ENCODE measurements around the gene DOHH. TPM values are rescaled to one million over a fixed set of nuclear protein-coding genes. Genes with fewer than 3 reads are reported as not detected.
A peak's percentile ranks its signal among the peaks of the same experiment; 100 is the strongest.

Gene DOHH
- total and polyA plus RNA-seq, 4 donors, result 7.8 to 21.5 (median 19.3) TPM

DNA sequence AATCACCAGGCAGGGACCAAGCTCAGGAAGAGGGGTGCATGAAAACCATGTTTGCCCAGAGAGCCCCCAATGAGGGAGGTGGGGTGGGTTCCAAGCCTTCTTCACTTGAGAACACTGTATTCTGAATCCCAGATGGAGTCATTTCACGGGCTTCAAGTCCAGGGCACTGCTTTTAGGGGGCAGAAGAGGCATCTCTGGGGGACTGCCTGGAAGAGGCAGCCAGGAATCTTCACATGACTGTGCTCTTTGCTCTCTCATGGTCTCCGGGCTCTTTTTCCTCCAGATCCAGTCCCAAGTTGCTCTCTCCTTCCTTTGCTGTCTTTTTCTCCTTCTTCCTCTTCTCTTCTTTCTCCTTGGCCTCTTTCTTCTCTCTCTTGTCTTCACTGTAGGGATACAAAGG, 25.9 kb downstream of the DOHH start:
- WGBS, 2 donors, result 80 to 90% methylated on average over 2 of the region's 2 CpGs
- DNase-seq (no peak), ATAC-seq (ENCODE audit: insufficient read depth, low FRiP score) (no peak)
- Histone ChIP-seq H3K9ac (ENCODE audit: insufficient read depth in 1 of 2, low read length in 2 of 2) (no peak overlapping the region), H3K27ac (ENCODE audit: low read depth in 1 of 2, low read length in 1 of 2) (no peak overlapping the region), H3K27me3 (ENCODE audit: control insufficient read depth in 3 of 3, insufficient read depth in 3 of 3, low read length in 2 of 3) (peaks cover 0 to 3% (median 0%) of the 10 kb centered on the region in 3 donors), H3K36me3 (ENCODE audit: control insufficient read depth in 4 of 4, insufficient read depth in 4 of 4, low read length in 4 of 4) (no peaks in the 10 kb centered on the region), H3K4me1 (ENCODE audit: control insufficient read depth in 5 of 5, insufficient read depth in 5 of 5, low read length in 5 of 5) (peaks cover 0 to 5% (median 0%) of the 10 kb centered on the region in 5 donors), H3K9me3 (ENCODE audit: control insufficient read depth in 4 of 4, insufficient read depth in 3 of 4, low read length in 3 of 4) (no peaks in the 10 kb centered on the region), H3K4me3 (no peak overlapping the region)
- TF ChIP-seq, protein P1, sequence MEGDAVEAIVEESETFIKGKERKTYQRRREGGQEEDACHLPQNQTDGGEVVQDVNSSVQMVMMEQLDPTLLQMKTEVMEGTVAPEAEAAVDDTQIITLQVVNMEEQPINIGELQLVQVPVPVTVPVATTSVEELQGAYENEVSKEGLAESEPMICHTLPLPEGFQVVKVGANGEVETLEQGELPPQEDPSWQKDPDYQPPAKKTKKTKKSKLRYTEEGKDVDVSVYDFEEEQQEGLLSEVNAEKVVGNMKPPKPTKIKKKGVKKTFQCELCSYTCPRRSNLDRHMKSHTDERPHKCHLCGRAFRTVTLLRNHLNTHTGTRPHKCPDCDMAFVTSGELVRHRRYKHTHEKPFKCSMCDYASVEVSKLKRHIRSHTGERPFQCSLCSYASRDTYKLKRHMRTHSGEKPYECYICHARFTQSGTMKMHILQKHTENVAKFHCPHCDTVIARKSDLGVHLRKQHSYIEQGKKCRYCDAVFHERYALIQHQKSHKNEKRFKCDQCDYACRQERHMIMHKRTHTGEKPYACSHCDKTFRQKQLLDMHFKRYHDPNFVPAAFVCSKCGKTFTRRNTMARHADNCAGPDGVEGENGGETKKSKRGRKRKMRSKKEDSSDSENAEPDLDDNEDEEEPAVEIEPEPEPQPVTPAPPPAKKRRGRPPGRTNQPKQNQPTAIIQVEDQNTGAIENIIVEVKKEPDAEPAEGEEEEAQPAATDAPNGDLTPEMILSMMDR (IDR thresholded peaks at IDR 0.05; ENCODE audit: control extremely low read depth, extremely low read depth), result no peak

DNA sequence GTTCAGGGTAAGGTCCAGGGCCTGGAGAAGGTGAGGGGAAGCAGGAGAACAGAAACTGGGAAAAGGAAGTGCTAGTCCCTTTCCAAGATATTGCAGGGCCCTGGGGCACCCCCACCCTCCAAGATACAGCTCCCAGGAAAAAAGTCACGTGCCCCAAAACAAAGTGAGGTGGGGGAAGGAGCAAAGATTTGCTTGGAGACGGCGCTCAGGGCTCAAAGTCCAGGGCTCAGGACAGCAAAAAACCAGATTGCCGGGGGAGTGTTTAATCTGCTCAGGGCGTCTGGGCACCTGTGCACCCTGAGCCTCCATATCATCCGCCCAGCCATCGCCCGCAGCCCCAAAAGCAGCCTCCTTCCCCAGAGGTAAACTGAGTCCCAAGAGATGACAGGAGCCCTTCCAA, 26.5 kb downstream of the DOHH start:
- Histone ChIP-seq H3K9me3 (ENCODE audit: control insufficient read depth in 4 of 4, insufficient read depth in 3 of 4, low read length in 3 of 4) (no peaks in the 10 kb centered on the region), H3K36me3 (ENCODE audit: control insufficient read depth in 4 of 4, insufficient read depth in 4 of 4, low read length in 4 of 4) (no peaks in the 10 kb centered on the region), H3K4me3 (no peak overlapping the region), H3K27me3 (ENCODE audit: control insufficient read depth in 3 of 3, insufficient read depth in 3 of 3, low read length in 2 of 3) (peaks cover 0 to 3% (median 0%) of the 10 kb centered on the region in 3 donors), H3K27ac (ENCODE audit: low read depth in 1 of 2, low read length in 1 of 2) (no peak overlapping the region), H3K4me1 (ENCODE audit: control insufficient read depth in 5 of 5, insufficient read depth in 5 of 5, low read length in 5 of 5) (peaks cover 0 to 5% (median 0%) of the 10 kb centered on the region in 5 donors), H3K9ac (ENCODE audit: insufficient read depth in 1 of 2, low read length in 2 of 2) (no peak overlapping the region)
- 74 to 87% methylated on average over 8 of the region's 8 CpGs for WGBS, 2 donors
- no peak for ATAC-seq (ENCODE audit: insufficient read depth, low FRiP score)
- DNase-seq, result no peak
- TF ChIP-seq, protein P1 (IDR thresholded peaks at IDR 0.05; ENCODE audit: control extremely low read depth, extremely low read depth), result no peak

GRCh38 chr19:3471954-3472655, 28.4 kb downstream of the DOHH start:
- Histone ChIP-seq H3K9ac (ENCODE audit: insufficient read depth in 1 of 2, low read length in 2 of 2) (no peak overlapping the region), H3K4me1 (ENCODE audit: control insufficient read depth in 5 of 5, insufficient read depth in 5 of 5, low read length in 5 of 5) (peaks cover 0 to 5% (median 0%) of the 10 kb centered on the region in 5 donors), H3K9me3 (ENCODE audit: control insufficient read depth in 4 of 4, insufficient read depth in 3 of 4, low read length in 3 of 4) (no peaks in the 10 kb centered on the region), H3K27ac (ENCODE audit: low read depth in 1 of 2, low read length in 1 of 2) (no peak overlapping the region), H3K36me3 (ENCODE audit: control insufficient read depth in 4 of 4, insufficient read depth in 4 of 4, low read length in 4 of 4) (no peaks in the 10 kb centered on the region), H3K4me3 (no peak overlapping the region), H3K27me3 (ENCODE audit: control insufficient read depth in 3 of 3, insufficient read depth in 3 of 3, low read length in 2 of 3) (peaks cover 0 to 3% (median 0%) of the 10 kb centered on the region in 3 donors)
- TF ChIP-seq, protein P1 (IDR thresholded peaks at IDR 0.05; ENCODE audit: control extremely low read depth, extremely low read depth), result peak; percentile 28
- 31 to 35% methylated on average over 24 of the region's 24 CpGs for WGBS, 2 donors
- DNase-seq, result peak in 1 of 3 donors; percentile 39
- no peak for ATAC-seq (ENCODE audit: insufficient read depth, low FRiP score)
